GM23248 (cell line): Measurements from ENCODE around the gene GABRG3.

Source experiments
- EZH2 ChIP-seq: fragments of 200-600 bp; sonication (generic); IDR thresholded peaks from 2 replicates; pipeline ENCODE4 v1.6.1; 2018; ENCODE audit warnings: antibody characterized with exemption, mild to moderate bottlenecking; ENCODE audit not compliant: insufficient read depth, poor library complexity, severe bottlenecking
- EZH2phosphoT487 ChIP-seq: fragments of 200-600 bp; sonication (generic); IDR thresholded peaks from 2 replicates; pipeline ENCODE4 v1.6.1; 2018; ENCODE audit warnings: antibody characterized with exemption, moderate library complexity, mild to moderate bottlenecking, low read depth; ENCODE audit not compliant: insufficient read depth

- TF ChIP-seq EZH2 (no peak), EZH2phosphoT487 (no peak)
Measured at GRCh38 chr15:27479296-27480140, 508.5 kb downstream of the GABRG3 start.
